K562 (cell line): ENCODE data around the gene ZNF407. TPM values are rescaled to one million over a fixed set of nuclear protein-coding genes. Genes with fewer than 3 reads are reported as not detected.

Experiments
- MGA ChIP-seq: fragments of 450-650 bp; IDR thresholded peaks from 2 replicates; pipeline ENCODE4 v1.6.1; 2016; ENCODE audit warnings: mild to moderate bottlenecking, moderate library complexity
- TCF15 ChIP-seq: fragments of 250-450 bp; sonication (Bioruptor Pico); IDR thresholded peaks from 2 replicates; pipeline ENCODE4 v1.8.0; 2022; ENCODE audit warnings: moderate library complexity, mild to moderate bottlenecking, inconsistent platforms
- ZNF79 ChIP-seq: fragments of 250-450 bp; sonication (Bioruptor Pico); IDR thresholded peaks from 2 replicates; pipeline ENCODE4 v1.4.0; 2020; ENCODE audit warnings: low read depth, mild to moderate bottlenecking, moderate library complexity
- polyA plus RNA-seq, 8 experiments: library from polyadenylated mRNA; depleted of rRNA in 4 of 8; stranded (reverse) in 5 of 8; unstranded in 3 of 8; fragments of >200 nt; fragmentation: Nextera tagmentation in 2 of 8; fragmentation: Illumina TruSeq in 1 of 8; extraction: Ambion mirVana in 2 of 8; extraction: Trizol in 1 of 8; gene quantifications; 2 replicates each; pipeline versions ENCODE4 v1.2.1 to v1.2.3, GENCODE V29; 2011 to 2014; ENCODE audit warnings: inconsistent platforms in 1 of 8, missing spikeins in 1 of 8
- total RNA-seq, 7 experiments: library from RNA; depleted of rRNA in 6 of 7; stranded (reverse); fragments of >200 nt in 6 of 7; fragmentation: Illumina TruSeq in 2 of 7; extraction: Trizol in 2 of 7; gene quantifications; 2 replicates each; pipeline versions ENCODE4 v1.2.1 to v1.2.3, GENCODE V29; 2011 to 2021; ENCODE audit warnings: low replicate concordance in 1 of 7

Gene ZNF407
- total and polyA plus RNA-seq, 9 of the 15 experiments (the other 6 are each of a cell fraction or from before 2014, with no cell fraction given) = 0.21 to 5.4 (median 2.3) TPM

- peak; percentile 55 for TF ChIP-seq MGA
- no peak for TF ChIP-seq ZNF79 (CRISPR knock-in tag)
- TF ChIP-seq TCF15 (CRISPR knock-in tag) = no peak
These were observed 806 bp downstream of the ZNF407 start (continued) for GRCh38 chr18:74598350-74599001.
